Stimulated activated CD8-positive, alpha-beta memory T cell treated with anti-CD3 and anti-CD28 coated beads, Interleukin-2, amount 100 ng/mL, for 1 hour (primary cell): ENCODE results near the gene COA7.

ENCODE experiments used
- DNase-seq, 2 donors: peaks; one replicate each; pipeline ENCODE4 v3.0.0-alpha.2; 2020; ENCODE audit warnings: low read depth in 2 of 2

The COA7 gene

DNA sequence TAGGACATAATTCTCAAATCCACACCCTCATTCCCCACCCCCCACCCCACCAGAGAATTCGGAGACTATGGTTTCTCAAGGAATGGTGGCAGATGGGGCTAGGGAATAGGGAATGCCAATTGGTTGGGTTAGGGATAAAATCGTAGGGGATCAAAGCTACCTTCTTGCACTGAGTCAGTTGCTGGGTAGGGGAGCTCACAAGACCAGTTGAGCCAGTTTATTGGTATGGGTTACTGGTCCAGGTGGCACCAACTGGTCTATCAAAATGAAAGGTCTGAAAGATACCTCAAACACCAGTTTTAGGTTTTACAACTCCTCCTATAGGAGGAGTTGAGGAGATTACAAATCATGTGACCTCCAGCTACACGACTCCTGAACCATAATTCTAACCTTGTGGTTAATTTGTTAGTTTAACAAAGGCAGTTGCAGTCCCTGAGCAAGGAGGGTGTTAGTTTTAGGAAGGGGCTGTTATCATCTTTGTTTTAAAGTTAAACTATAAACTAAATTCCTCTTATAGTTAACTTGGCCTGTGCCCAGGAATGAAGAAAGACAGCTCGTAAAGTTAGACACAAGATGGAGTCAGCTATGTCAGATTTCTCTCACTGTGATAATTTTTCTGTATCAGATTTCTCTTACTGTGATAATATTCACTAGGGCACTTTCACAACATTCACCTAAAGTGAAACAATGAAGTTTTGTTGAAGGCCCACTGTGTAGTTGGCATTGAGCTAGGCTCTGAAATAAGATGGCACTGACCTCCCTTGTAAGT, 62.6 kb downstream of the COA7 start:
- DNase-seq = no peak
